Transverse colon (tissue), 4 donors: Measurements from ENCODE around the gene PRTG. TPM values are rescaled to one million over a fixed set of nuclear protein-coding genes. Genes with fewer than 3 reads are reported as not detected.

Experiments used
- DNase-seq: peaks from one replicate; pipeline ENCODE4 v3.0.0-alpha.2; 2019
- H3K27ac ChIP-seq, 4 donors: fragments of 200-600 bp; sonication (generic); 2 replicates each; pipeline ENCODE4 v1.5.1; 2016 to 2018; ENCODE audit warnings: inconsistent platforms in 4 of 4
- H3K27me3 ChIP-seq: fragments of 200-600 bp; sonication (generic); 2 replicates; pipeline ENCODE4 v1.5.1; 2017; ENCODE audit warnings: inconsistent platforms
- H3K36me3 ChIP-seq, 4 donors: fragments of 200-600 bp; sonication (generic); 2 replicates each; pipeline ENCODE4 v1.5.1; 2017 to 2019; ENCODE audit warnings: inconsistent platforms in 4 of 4
- H3K4me1 ChIP-seq, 4 donors: fragments of 200-600 bp; sonication (generic); 2 replicates each; pipeline ENCODE4 v1.5.1; 2017 to 2020; ENCODE audit warnings: inconsistent platforms in 4 of 4
- H3K4me3 ChIP-seq, 4 donors: fragments of 200-600 bp; sonication (generic); 1 replicate in 1 of 4; 2 replicates in 3 of 4; pipeline versions ENCODE4 v1.5.1 to v1.6.1; 2017 to 2019; ENCODE audit warnings: inconsistent platforms in 4 of 4
- H3K9me3 ChIP-seq, 2 donors: fragments of 200-600 bp; sonication (generic); 2 replicates each; pipeline ENCODE4 v1.5.1; 2017 to 2019; ENCODE audit warnings: inconsistent platforms in 2 of 2
- EP300 ChIP-seq: sonication (generic); formaldehyde crosslinking; IDR thresholded peaks from one replicate; pipeline ENCODE4 v1.6.1; 2017; ENCODE audit warnings: antibody characterized with exemption, low read depth
- POLR2A ChIP-seq: fragments of 450-650 bp; IDR thresholded peaks from one replicate; pipeline ENCODE4 v1.6.1; 2016; ENCODE audit warnings: antibody characterized with exemption, mild to moderate bottlenecking, moderate library complexity
- POLR2AphosphoS5 ChIP-seq, 3 donors: sonication (generic); formaldehyde crosslinking; IDR thresholded peaks; one replicate each; pipeline ENCODE4 v1.6.1; 2016; ENCODE audit warnings: antibody characterized with exemption in 3 of 3
- WGBS, 2 donors: methylation state at CpG; one replicate each; pipeline ENCODE4 v1.1.5; 2018; ENCODE audit warnings: low coverage in 1 of 2; 5-methylcytosine and 5-hydroxymethylcytosine counted together
- in situ Hi-C, 4 donors: fragments of 200-750 bp; cut with MboI; loops; one replicate each; pipeline versions ENCODE4 v1.15.0 to v1.15.1; 2017; ENCODE audit warnings: low sequenced_read_pairs in 3 of 4, low pct_ligation_motif_present in 1 of 4, low pct_unique_long_range_greater_than_20kb in 1 of 4
- intact Hi-C: fragments of 100-400 bp; cut with DNase I; formaldehyde crosslinking; loops from one replicate; pipeline ENCODE4 v1.15.1; 2023; ENCODE audit warnings: low total_unique reads
- total RNA-seq, 4 donors: library from RNA; depleted of rRNA; stranded (reverse); fragments of >200 nt; gene quantifications; one replicate each; pipeline ENCODE4 v1.1.0, GENCODE V29; 2016
- TF ChIP-seq, protein P1 (sequence below), 5 experiments: fragments of 200-600 bp in 3 of 5; fragments of 450-650 bp in 2 of 5; sonication (generic) in 3 of 5; IDR thresholded peaks; 1 replicate in 2 of 5; 2 replicates in 3 of 5; pipeline ENCODE4 v1.5.1; 2016 to 2017; ENCODE audit warnings: antibody characterized with exemption in 5 of 5, inconsistent platforms in 3 of 5, mild to moderate bottlenecking in 2 of 5, moderate library complexity in 1 of 5

Gene PRTG
- total RNA-seq, 4 donors from 2014 or later: 0.20 to 0.75 (median 0.66) TPM

- H3K27me3 ChIP-seq: no peaks in the 10 kb centered on the region
- no peak overlapping the region for H3K27ac ChIP-seq
- H3K36me3 ChIP-seq: no peaks in the 10 kb centered on the region
- 49 to 67% methylated on average over 5 of the region's 5 CpGs for WGBS, 2 donors
- no peak for DNase-seq
- TF ChIP-seq POLR2AphosphoS5 (IDR thresholded peaks at IDR 0.05) (no peak), POLR2A (no peak), EP300 (no peak)
- TF ChIP-seq, protein P1, sequence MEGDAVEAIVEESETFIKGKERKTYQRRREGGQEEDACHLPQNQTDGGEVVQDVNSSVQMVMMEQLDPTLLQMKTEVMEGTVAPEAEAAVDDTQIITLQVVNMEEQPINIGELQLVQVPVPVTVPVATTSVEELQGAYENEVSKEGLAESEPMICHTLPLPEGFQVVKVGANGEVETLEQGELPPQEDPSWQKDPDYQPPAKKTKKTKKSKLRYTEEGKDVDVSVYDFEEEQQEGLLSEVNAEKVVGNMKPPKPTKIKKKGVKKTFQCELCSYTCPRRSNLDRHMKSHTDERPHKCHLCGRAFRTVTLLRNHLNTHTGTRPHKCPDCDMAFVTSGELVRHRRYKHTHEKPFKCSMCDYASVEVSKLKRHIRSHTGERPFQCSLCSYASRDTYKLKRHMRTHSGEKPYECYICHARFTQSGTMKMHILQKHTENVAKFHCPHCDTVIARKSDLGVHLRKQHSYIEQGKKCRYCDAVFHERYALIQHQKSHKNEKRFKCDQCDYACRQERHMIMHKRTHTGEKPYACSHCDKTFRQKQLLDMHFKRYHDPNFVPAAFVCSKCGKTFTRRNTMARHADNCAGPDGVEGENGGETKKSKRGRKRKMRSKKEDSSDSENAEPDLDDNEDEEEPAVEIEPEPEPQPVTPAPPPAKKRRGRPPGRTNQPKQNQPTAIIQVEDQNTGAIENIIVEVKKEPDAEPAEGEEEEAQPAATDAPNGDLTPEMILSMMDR (IDR thresholded peaks at IDR 0.05): no peak
- H3K9me3 ChIP-seq: no peaks in the 10 kb centered on the region
- no peak overlapping the region for H3K4me3 ChIP-seq
- in situ Hi-C loops: no loop called here
- intact Hi-C loops: no loop called here
- no peaks in the 10 kb centered on the region for H3K4me1 ChIP-seq
Measured at GRCh38 chr15:55681631-55682030, 61.3 kb downstream of the PRTG start.

DNA sequence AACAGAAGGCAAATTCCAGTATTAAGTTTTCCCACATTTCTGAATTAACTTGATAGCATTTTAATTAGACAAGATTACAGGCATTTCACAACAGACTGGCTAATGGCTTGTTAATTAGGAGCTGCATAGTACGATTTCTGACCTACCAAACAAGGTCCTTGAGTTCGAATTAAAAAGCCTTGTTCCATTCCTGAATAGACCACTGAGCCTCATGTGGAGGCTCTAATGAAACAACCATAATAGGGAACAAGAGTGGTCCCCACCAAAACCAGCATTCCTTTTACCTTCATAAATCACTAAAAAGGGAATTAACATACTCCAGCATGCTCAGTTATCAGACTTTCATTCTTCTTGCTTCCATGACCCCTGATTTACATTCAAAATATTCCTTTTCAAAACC lies 66.4 kb downstream of the PRTG start:
- no peaks in the 10 kb centered on the region for H3K27me3 ChIP-seq
- H3K4me1 ChIP-seq: no peaks in the 10 kb centered on the region
- DNase-seq: no peak
- in situ Hi-C loops: no loop called here
- no peaks in the 10 kb centered on the region for H3K9me3 ChIP-seq
- 89% methylated on average over 2 of the region's 2 CpGs; no CpG with 5 or more reads in 1 of the 2 donors for WGBS, 2 donors
- intact Hi-C loops: no loop called here
- H3K27ac ChIP-seq: no peak overlapping the region
- no peak for TF ChIP-seq POLR2AphosphoS5 (IDR thresholded peaks at IDR 0.05)
- TF ChIP-seq, protein P1 (IDR thresholded peaks at IDR 0.05): no peak
- no peak for TF ChIP-seq POLR2A
- TF ChIP-seq EP300: no peak
- no peaks in the 10 kb centered on the region for H3K36me3 ChIP-seq
- no peak overlapping the region for H3K4me3 ChIP-seq

DNA sequence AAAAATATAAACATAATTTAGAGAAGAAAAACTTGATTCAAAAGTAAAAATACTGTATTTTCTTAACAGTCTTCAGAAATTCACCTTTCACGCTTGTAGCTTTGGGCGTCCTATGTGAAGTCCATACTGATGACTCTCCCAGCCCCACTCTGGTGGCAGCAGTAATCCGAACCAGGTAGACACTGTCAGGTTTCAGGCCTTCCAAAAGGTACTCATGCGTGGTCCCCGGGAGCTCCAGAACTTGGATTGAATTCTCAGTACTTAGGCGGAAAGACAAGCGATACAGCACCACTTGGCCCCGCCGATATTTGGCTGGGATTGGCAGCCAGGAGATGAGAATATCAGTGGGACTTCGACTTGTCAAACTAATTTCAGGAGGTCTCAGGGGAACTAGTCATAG lies 69.7 kb downstream of the PRTG start:
- intact Hi-C loops: no loop called here
- Histone ChIP-seq H3K4me1 (no peaks in the 10 kb centered on the region), H3K9me3 (no peaks in the 10 kb centered on the region), H3K36me3 (no peaks in the 10 kb centered on the region), H3K4me3 (no peak overlapping the region), H3K27ac (no peak overlapping the region), H3K27me3 (no peaks in the 10 kb centered on the region)
- WGBS, 2 donors: 90 to 96% methylated on average over 3 to 10 of the region's 10 CpGs
- TF ChIP-seq POLR2A (no peak), EP300 (no peak), POLR2AphosphoS5 (IDR thresholded peaks at IDR 0.05) (no peak)
- TF ChIP-seq, protein P1 (IDR thresholded peaks at IDR 0.05): no peak
- in situ Hi-C loops: loop anchor here in 1 of 4 donors (25.0 kb wide), 1 partner anchor 164 kb away; no protein-coding TSS in a partner anchor
- no peak for DNase-seq

- Histone ChIP-seq H3K4me1 (no peaks in the 10 kb centered on the region), H3K36me3 (no peaks in the 10 kb centered on the region), H3K4me3 (no peak overlapping the region), H3K9me3 (no peaks in the 10 kb centered on the region), H3K27ac (no peak overlapping the region), H3K27me3 (no peaks in the 10 kb centered on the region)
- no peak for DNase-seq
- TF ChIP-seq POLR2AphosphoS5 (IDR thresholded peaks at IDR 0.05): no peak
- TF ChIP-seq, protein P1 (IDR thresholded peaks at IDR 0.05): no peak
- TF ChIP-seq EP300: no peak
- TF ChIP-seq POLR2A: no peak
- WGBS, 2 donors: 51 to 78% methylated on average over 3 of the region's 3 CpGs
- intact Hi-C loops (no loop called here), in situ Hi-C loops (loop anchor here in 1 of 4 donors (25.0 kb wide), 1 partner anchor 168 kb away; no protein-coding TSS in a partner anchor)
Measured at GRCh38 chr15:55669270-55669669, 73.7 kb downstream of the PRTG start.
